Central memory CD4-positive, alpha-beta T cell (primary cell): ENCODE measurements around the gene ATP10A.
"Not testable (repeated sequence)": the region's sequence is repeated elsewhere in the genome, so short reads cannot be mapped to it uniquely, and the experiment has no call there.

Experiments used
- DNase-seq: peaks from one replicate; pipeline ENCODE4 v3.0.0; 2022

The ATP10A gene

GRCh38 chr15:25789616-25789999, 73.5 kb downstream of the ATP10A start:
- DNase-seq: no peak

GRCh38 chr15:25789211-25789610, 73.9 kb downstream of the ATP10A start:
- no peak for DNase-seq

- DNase-seq: no peak
These were observed 75.1 kb downstream of the ATP10A start for GRCh38 chr15:25787855-25788520.

- DNase-seq: no peak
These were observed 75.7 kb downstream of the ATP10A start for GRCh38 chr15:25787381-25787780.

GRCh38 chr15:25786040-25786439, 77.1 kb downstream of the ATP10A start:
- DNase-seq: no peak

- no peak for DNase-seq
These were observed 77.5 kb downstream of the ATP10A start for GRCh38 chr15:25785641-25786025.

GRCh38 chr15:25784876-25785640, 78.1 kb downstream of the ATP10A start:
- no peak for DNase-seq

- DNase-seq: peak; percentile 16
These were observed 79.3 kb downstream of the ATP10A start for GRCh38 chr15:25783607-25784540.

- no peak for DNase-seq
These were observed 80.0 kb downstream of the ATP10A start for GRCh38 chr15:25783134-25783533.

- no peak for DNase-seq
These were observed 82.5 kb downstream of the ATP10A start for GRCh38 chr15:25780479-25781255.

GRCh38 chr15:25778161-25778560, 85.0 kb downstream of the ATP10A start:
- DNase-seq: no peak

- no peak for DNase-seq
These were observed 86.1 kb downstream of the ATP10A start for GRCh38 chr15:25777037-25777436.

- DNase-seq: no peak
These were observed 86.9 kb downstream of the ATP10A start for GRCh38 chr15:25776071-25776746.

- DNase-seq: no peak
These were observed 87.7 kb downstream of the ATP10A start for GRCh38 chr15:25775317-25775912.

- no peak for DNase-seq
These were observed 88.3 kb downstream of the ATP10A start for GRCh38 chr15:25774871-25775270.

- DNase-seq: no peak
These were observed 89.9 kb downstream of the ATP10A start for GRCh38 chr15:25773248-25773647.

- DNase-seq: no peak
These were observed 90.6 kb downstream of the ATP10A start for GRCh38 chr15:25772500-25772899.

GRCh38 chr15:25771736-25772135, 91.4 kb downstream of the ATP10A start:
- DNase-seq: not testable (repeated sequence)

GRCh38 chr15:25771338-25771706, 91.8 kb downstream of the ATP10A start:
- DNase-seq: no peak

GRCh38 chr15:25770618-25771337, 92.3 kb downstream of the ATP10A start:
- DNase-seq: no peak

GRCh38 chr15:25770031-25770430, 93.1 kb downstream of the ATP10A start:
- DNase-seq: no peak
